GM19397 (cell line): ENCODE measurements around the gene TTPAL.
A peak's percentile ranks its signal among the peaks of the same experiment; 100 is the strongest.

Source experiments
- ATAC-seq: cut with Tn5 transposase; IDR thresholded peaks from one replicate; pipeline ENCODE4 v1.9.1; 2021; ENCODE audit warnings: mild to moderate bottlenecking, moderate library complexity; ENCODE audit not compliant: unreplicated experiment

TTPAL gene

GRCh38 chr20:44475694-44476560 lies at the start of gene TTPAL:
Gene TTPAL, plus strand, starts transcription at chr20:44475874. Its CDS starts 4,126 bp downstream, at chr20:44480000.
- ATAC-seq = peak; percentile 93

- no peak for ATAC-seq
These were observed 49.8 kb upstream of the TTPAL start for GRCh38 chr20:44425923-44426322.

- ATAC-seq = no peak
These were observed 48.5 kb upstream of the TTPAL start for GRCh38 chr20:44426879-44427790.

DNA sequence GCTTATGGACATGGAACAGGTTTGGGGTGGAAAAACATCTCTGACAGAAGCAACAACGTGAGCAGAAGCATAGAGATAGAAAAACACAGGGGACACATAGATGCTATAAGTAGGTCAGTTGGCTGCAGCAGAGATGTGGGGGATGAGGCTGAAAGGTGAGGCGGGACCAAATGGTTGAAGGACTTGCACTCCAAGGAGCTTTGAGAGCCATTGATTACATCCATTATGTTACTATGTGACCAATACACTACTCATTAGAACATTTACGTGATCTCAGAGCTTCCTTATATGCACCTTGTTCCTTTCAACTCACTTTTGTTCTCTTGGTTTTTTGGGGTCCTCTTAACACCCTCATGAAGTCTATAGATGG lies 47.9 kb upstream of the TTPAL start:
- ATAC-seq = no peak

DNA sequence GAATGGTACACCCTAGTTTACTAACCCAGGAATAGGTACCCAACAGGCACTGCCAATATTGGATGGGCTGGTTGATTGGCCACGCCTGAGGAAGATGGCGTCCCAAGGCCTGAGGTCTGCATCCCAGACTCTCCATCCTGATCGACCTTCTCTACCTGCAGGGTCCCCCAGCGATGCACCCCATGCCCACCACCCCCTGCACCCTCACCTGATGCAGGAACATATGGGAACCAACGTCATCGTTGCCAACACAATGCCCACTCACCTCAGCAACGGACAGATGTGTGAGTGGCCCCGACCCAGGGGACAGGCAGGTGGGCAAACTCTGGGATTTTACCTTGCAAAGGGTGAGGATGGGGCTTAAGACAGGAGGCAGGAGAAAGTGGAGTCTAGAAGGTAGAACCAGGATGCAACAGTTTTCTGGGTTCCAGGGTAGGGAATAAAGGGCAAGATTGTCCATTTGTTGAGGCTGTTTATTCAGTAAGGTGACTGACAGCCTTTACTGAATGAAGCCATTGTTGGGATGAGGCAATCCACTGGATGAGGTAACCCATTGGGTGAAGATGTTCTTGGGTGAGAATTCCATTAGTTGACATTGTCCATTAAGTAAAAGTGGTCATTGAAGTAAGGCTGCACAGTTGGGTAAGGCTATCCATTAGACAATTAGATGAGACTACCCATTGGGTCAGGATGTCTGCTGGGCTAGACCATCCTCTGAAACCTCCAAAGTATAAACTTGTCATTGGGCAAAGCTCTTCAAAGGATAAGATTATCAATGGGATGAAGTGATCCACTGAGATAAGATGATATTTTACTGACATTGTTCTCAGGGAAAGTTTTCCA lies 47.3 kb upstream of the TTPAL start:
- ATAC-seq = no peak

DNA sequence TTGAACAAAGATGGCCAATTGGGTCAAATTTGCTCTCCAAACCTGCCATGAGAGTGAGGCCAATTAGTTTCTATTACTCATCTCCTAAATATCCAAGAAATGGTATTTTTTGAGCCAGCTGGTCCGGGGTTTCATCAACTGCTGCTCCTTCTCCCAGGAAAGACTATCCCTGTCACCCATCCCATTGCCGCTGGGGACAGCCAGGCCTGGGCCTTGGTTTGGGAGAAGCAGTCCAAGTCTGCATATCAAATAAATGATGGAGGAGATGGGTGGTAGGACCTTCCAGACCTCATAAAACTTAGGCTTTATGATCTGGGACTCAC lies 46.7 kb upstream of the TTPAL start:
- ATAC-seq = no peak

GRCh38 chr20:44429419-44430269 lies 46.0 kb upstream of the TTPAL start:
- ATAC-seq = no peak

- ATAC-seq = no peak
These were observed 45.2 kb upstream of the TTPAL start for GRCh38 chr20:44430270-44431065.

DNA sequence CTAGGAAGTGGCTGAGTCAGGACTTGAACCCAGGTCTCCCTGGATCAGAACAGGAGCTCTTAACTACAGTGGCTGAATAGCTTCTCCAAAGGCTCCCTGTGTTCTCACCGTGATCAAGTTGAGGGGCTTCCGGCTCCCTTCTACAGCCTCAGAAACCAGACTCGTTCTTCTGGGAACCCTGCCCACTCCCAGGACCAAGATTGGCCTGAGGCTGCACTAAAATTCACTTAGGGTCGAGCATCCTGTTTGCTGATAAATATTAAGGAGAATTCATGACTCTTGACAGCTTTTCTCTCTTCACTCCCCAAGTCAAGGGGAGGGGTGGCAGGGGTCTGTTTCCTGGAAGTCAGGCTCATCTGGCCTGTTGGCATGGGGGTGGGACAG lies 44.6 kb upstream of the TTPAL start:
- ATAC-seq = no peak

- ATAC-seq = no peak
These were observed 44.0 kb upstream of the TTPAL start for GRCh38 chr20:44431502-44432234.

- no peak for ATAC-seq
These were observed 42.8 kb upstream of the TTPAL start for GRCh38 chr20:44432618-44433577.

- no peak for ATAC-seq
These were observed 41.7 kb upstream of the TTPAL start for GRCh38 chr20:44433751-44434538.

GRCh38 chr20:44435630-44436335 lies 39.9 kb upstream of the TTPAL start:
- no peak for ATAC-seq

DNA sequence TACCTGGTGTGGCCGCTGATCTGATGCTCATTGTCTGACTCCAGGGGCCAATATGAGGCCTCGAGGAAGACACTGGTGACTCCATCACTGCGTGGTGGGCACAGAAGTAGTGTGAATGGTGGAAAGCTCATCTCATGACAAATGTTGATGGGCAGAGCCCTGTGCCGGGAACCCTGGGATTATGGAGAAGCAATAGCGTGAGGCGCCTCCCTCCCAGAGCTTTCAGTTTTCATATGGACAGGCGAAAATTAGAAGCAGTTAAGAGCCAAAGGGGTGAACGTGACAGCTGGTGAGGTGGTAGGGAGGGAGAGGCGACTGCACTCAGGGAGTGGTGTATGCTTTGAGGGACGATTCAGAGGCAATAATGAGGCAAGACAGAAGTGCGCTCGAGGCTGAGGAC lies 39.3 kb upstream of the TTPAL start:
- ATAC-seq = no peak

DNA sequence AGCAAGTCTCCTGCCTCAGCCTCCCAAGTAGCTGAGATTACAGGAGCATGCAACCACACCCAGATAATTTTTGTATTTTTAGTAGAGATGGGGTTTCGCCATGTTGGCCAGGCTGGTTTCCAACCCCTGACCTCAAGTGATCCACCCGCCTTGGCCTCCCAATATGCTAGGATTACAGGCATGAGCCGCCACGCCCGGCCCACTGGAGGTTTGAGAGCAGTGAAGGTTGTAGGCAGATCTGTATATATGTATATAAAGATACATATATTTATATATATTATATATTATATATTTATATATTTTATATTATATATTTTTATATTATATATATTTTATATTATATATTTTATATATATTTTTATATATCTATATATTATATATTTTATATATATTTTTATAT lies 38.2 kb upstream of the TTPAL start:
- no peak for ATAC-seq

DNA sequence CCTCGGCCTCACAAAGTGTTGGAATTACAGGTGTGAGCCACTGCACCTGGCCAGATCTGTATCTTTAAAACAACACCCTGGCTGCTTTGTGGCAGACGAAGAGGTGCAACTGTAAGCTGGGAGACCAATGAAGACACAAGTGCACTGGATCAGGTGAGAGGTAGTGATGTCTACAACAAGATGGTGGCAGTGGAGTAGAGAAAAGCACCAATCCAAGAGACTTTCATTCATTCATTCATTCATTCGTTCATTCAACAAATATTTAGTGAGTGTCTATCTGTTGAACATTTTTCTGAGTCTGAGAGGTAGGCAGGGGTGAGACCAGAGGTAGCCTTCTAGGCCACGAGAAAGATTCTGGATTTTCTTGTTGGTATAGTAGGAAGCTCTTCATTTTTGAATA lies 36.9 kb upstream of the TTPAL start:
- no peak for ATAC-seq
